Keratinocyte (primary cell): ENCODE data around the gene PRKN. TPM values are rescaled to one million over a fixed set of nuclear protein-coding genes. Genes with fewer than 3 reads are reported as not detected.

Source experiments
- DNase-seq: peaks from one replicate; pipeline ENCODE4 v3.0.0-alpha.2; 2011; ENCODE audit warnings: low read depth, missing footprints, low spot score
- FAIRE-seq: peaks from 2 replicates; lab custom pipeline; 2011; peaks lifted over from hg19 to GRCh38; lab: Jason Lieb, UNC
- H2AFZ ChIP-seq: 2 replicates; pipeline ENCODE4 v1.6.0; 2012; ENCODE audit warnings: low read length, control low read depth, inconsistent platforms; ENCODE audit not compliant: control insufficient read depth
- H3K27ac ChIP-seq: 2 replicates; pipeline ENCODE4 v1.5.1; 2011; ENCODE audit warnings: low read length; ENCODE audit not compliant: control insufficient read depth, insufficient read depth
- H3K27me3 ChIP-seq: 3 replicates; pipeline ENCODE4 v1.6.0; 2011; ENCODE audit warnings: low read length; ENCODE audit not compliant: control insufficient read depth, insufficient read depth; ENCODE audit errors: extremely low read depth
- H3K36me3 ChIP-seq, 2 experiments: 2 replicates in 1 of 2; 3 replicates in 1 of 2; pipeline ENCODE4 v1.5.1; 2011; ENCODE audit warnings: low read length in 2 of 2, mild to moderate bottlenecking in 1 of 2; ENCODE audit not compliant: control insufficient read depth in 2 of 2, insufficient read depth in 2 of 2; ENCODE audit errors: extremely low read depth in 1 of 2
- H3K4me1 ChIP-seq: 3 replicates; pipeline ENCODE4 v1.5.1; 2011; ENCODE audit warnings: low read length; ENCODE audit not compliant: control insufficient read depth, insufficient read depth; ENCODE audit errors: extremely low read depth
- H3K4me2 ChIP-seq: 3 replicates; pipeline ENCODE4 v1.6.0; 2011; ENCODE audit warnings: low read depth, low read length; ENCODE audit not compliant: control insufficient read depth, insufficient read depth; ENCODE audit errors: extremely low read depth
- H3K4me3 ChIP-seq, 3 experiments: fragments of 200-600 bp in 1 of 3; sonication (generic) in 1 of 3; 2 replicates in 2 of 3; 3 replicates in 1 of 3; pipeline ENCODE4 v1.5.1; 2011 to 2016; ENCODE audit warnings: low read length in 3 of 3, mild to moderate bottlenecking in 3 of 3, control low read depth in 2 of 3, inconsistent platforms in 1 of 3, low read depth in 1 of 3, mixed read lengths in 1 of 3, mixed run types in 1 of 3, moderate library complexity in 1 of 3; ENCODE audit not compliant: control insufficient read depth in 2 of 3, insufficient read depth in 2 of 3; ENCODE audit errors: extremely low read depth in 1 of 3
- H3K79me2 ChIP-seq: 2 replicates; pipeline ENCODE4 v1.6.0; 2012; ENCODE audit warnings: low read length; ENCODE audit not compliant: control insufficient read depth, insufficient read depth
- H3K9ac ChIP-seq: 3 replicates; pipeline ENCODE4 v1.6.0; 2011; ENCODE audit warnings: low read length; ENCODE audit not compliant: control insufficient read depth, insufficient read depth; ENCODE audit errors: extremely low read depth
- H3K9me1 ChIP-seq: 3 replicates; pipeline ENCODE4 v1.6.0; 2011; ENCODE audit warnings: low read length; ENCODE audit not compliant: control insufficient read depth, insufficient read depth; ENCODE audit errors: extremely low read depth
- H3K9me3 ChIP-seq: 2 replicates; pipeline ENCODE4 v1.5.1; 2012; ENCODE audit warnings: low read depth, low read length; ENCODE audit not compliant: control insufficient read depth
- H4K20me1 ChIP-seq: 3 replicates; pipeline ENCODE4 v1.6.0; 2011; ENCODE audit warnings: low read length; ENCODE audit not compliant: control insufficient read depth, insufficient read depth; ENCODE audit errors: extremely low read depth
- EZH2 ChIP-seq: IDR thresholded peaks from one replicate; pipeline ENCODE4 v1.6.1; 2012; ENCODE audit warnings: inconsistent platforms, mild to moderate bottlenecking, low read length, moderate library complexity
- dilution Hi-C: fragments of 300-500 bp; cut with MboI; formaldehyde crosslinking; loops from one replicate; pipeline ENCODE4 v1.7.0; 2020; ENCODE audit warnings: low sequenced_read_pairs; ENCODE audit not compliant: extremely low pct_ligation_motif_present
- polyA plus RNA-seq, 5 experiments: library from polyadenylated mRNA; depleted of rRNA in 3 of 5; stranded (reverse) in 3 of 5; stranded (forward) in 1 of 5; unstranded in 1 of 5; fragments of >200 nt; gene quantifications; 1 replicate in 1 of 5; 2 replicates in 3 of 5; 3 replicates in 1 of 5; pipeline versions ENCODE4 v1.2.1 to v1.2.3, GENCODE V29; 2011 to 2012; ENCODE audit warnings: missing spikeins in 2 of 5, low read depth in 1 of 5, low replicate concordance in 1 of 5
- TF ChIP-seq, protein P1 (sequence below), 3 experiments: IDR thresholded peaks in 1 of 3; conservative IDR thresholded peaks in 1 of 3; optimal IDR thresholded peaks in 1 of 3; 2 replicates in 2 of 3; 3 replicates in 1 of 3; pipeline versions ENCODE3 to v1.5.1; 2011; ENCODE audit warnings: low read length in 3 of 3, mild to moderate bottlenecking in 3 of 3, moderate library complexity in 2 of 3, control low read depth in 1 of 3, inconsistent platforms in 1 of 3; ENCODE audit not compliant: insufficient read depth in 2 of 3; ENCODE audit errors: extremely low read depth in 1 of 3

PRKN gene
- polyA plus RNA-seq, 1 donor (not counting 4 experiments of a cell fraction or from before 2014, with no cell fraction given) = 0.67 TPM

DNA sequence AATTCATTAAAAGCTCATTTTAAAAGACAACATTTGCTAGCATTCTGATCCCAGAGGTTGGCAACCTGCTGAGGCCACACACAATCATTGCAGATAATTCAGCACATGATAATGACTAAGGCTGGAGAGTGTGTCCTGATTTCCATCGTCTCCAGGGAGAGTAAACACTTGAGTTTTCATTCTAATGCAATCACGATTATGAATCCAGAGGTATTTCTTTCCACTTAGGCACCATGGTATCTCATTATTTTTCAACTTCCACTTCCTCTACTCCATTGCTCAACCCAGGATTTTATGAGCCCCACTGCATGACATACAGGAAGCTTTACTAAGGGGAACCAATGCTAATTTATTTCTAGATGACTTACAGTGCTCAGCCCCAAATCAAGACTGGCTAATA lies 1179.9 kb downstream of the PRKN start:
- dilution Hi-C loops = no loop called here
- H3K4me3 ChIP-seq = no peak overlapping the region
- H3K27me3 ChIP-seq = no peaks in the 10 kb centered on the region

DNA sequence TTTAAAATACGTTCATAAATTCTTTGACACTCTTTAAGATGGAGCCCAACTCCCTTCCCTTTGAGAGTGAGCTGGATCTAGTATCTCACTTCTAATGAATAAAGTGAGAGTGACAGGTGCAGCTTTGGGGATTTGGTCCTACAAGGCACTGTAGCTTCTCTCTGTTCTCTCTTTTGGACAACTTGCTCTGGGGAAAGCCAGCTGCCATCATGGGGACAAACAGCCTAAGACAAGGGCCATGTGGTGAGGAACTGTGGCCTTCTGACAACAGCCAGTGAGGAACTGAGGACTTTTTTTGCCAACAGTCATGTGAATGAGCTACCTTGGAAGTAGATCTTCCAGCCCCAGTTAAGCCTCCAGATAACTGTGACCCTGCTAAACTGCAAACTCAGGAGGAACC lies 1180.9 kb downstream of the PRKN start:
- H3K27me3 ChIP-seq = no peaks in the 10 kb centered on the region
- FAIRE-seq = no peak
- dilution Hi-C loops = no loop called here

More for the DNA sequence above, 1179.9 kb downstream of the PRKN start:
- Histone ChIP-seq H3K27ac (no peak overlapping the region), H3K36me3 (no peaks in the 10 kb centered on the region), H3K9me1 (no peaks in the 10 kb centered on the region), H3K4me2 (no peak overlapping the region), H3K79me2 (no peaks in the 10 kb centered on the region), H2AFZ (no peak overlapping the region), H3K4me1 (no peaks in the 10 kb centered on the region), H4K20me1 (no peaks in the 10 kb centered on the region), H3K9me3 (no peaks in the 10 kb centered on the region), H3K9ac (no peak overlapping the region)
- DNase-seq (no peak), FAIRE-seq (no peak)
- TF ChIP-seq EZH2 = no peak
- TF ChIP-seq, protein P1, sequence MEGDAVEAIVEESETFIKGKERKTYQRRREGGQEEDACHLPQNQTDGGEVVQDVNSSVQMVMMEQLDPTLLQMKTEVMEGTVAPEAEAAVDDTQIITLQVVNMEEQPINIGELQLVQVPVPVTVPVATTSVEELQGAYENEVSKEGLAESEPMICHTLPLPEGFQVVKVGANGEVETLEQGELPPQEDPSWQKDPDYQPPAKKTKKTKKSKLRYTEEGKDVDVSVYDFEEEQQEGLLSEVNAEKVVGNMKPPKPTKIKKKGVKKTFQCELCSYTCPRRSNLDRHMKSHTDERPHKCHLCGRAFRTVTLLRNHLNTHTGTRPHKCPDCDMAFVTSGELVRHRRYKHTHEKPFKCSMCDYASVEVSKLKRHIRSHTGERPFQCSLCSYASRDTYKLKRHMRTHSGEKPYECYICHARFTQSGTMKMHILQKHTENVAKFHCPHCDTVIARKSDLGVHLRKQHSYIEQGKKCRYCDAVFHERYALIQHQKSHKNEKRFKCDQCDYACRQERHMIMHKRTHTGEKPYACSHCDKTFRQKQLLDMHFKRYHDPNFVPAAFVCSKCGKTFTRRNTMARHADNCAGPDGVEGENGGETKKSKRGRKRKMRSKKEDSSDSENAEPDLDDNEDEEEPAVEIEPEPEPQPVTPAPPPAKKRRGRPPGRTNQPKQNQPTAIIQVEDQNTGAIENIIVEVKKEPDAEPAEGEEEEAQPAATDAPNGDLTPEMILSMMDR (optimal IDR thresholded peaks at IDR 0.05 in 1 of 3, IDR thresholded peaks at IDR 0.05 in 1 of 3, conservative IDR thresholded peaks at IDR 0.05 in 1 of 3; ENCODE audit: extremely low read depth in 1 of 3, insufficient read depth in 2 of 3, low read length in 3 of 3) = no peak

More for the DNA sequence above, 1180.9 kb downstream of the PRKN start:
- no peak overlapping the region for H3K4me3 ChIP-seq
- H3K9ac ChIP-seq = no peak overlapping the region
- DNase-seq = no peak
- H3K4me2 ChIP-seq = no peak overlapping the region
- H4K20me1 ChIP-seq = no peaks in the 10 kb centered on the region
- no peaks in the 10 kb centered on the region for H3K9me1 ChIP-seq
- H3K4me1 ChIP-seq = no peaks in the 10 kb centered on the region
- no peak overlapping the region for H3K27ac ChIP-seq
- no peaks in the 10 kb centered on the region for H3K79me2 ChIP-seq
- H3K36me3 ChIP-seq = no peaks in the 10 kb centered on the region
- no peak overlapping the region for H2AFZ ChIP-seq
- no peaks in the 10 kb centered on the region for H3K9me3 ChIP-seq
- no peak for TF ChIP-seq EZH2
- TF ChIP-seq, protein P1 (optimal IDR thresholded peaks at IDR 0.05 in 1 of 3, IDR thresholded peaks at IDR 0.05 in 1 of 3, conservative IDR thresholded peaks at IDR 0.05 in 1 of 3; ENCODE audit: extremely low read depth in 1 of 3, insufficient read depth in 2 of 3, low read length in 3 of 3) = no peak
